Esophagus muscularis mucosa (tissue), 4 donors: ENCODE measurements around the gene BAHCC1. TPM values are rescaled to one million over a fixed set of nuclear protein-coding genes. Genes with fewer than 3 reads are reported as not detected.

Experiments used
- DNase-seq: peaks from one replicate; pipeline ENCODE4 v3.0.0-alpha.2; 2017; ENCODE audit errors: extremely low spot score
- H3K27ac ChIP-seq, 4 donors: fragments of 200-600 bp; sonication (generic); replicated peaks in 1 of 4; 1 replicate in 3 of 4; 2 replicates in 1 of 4; pipeline ENCODE4 v1.5.1; 2016 to 2019; ENCODE audit warnings: mild to moderate bottlenecking in 1 of 4
- H3K27me3 ChIP-seq, 4 donors: fragments of 200-600 bp; sonication (generic); one replicate each; pipeline versions ENCODE4 v1.5.1 to v1.6.0; 2016 to 2019
- H3K36me3 ChIP-seq, 4 donors: fragments of 200-600 bp; sonication (generic); one replicate each; pipeline ENCODE4 v1.5.1; 2016 to 2019
- H3K4me1 ChIP-seq, 4 donors: fragments of 200-600 bp; sonication (generic); one replicate each; pipeline ENCODE4 v1.5.1; 2016 to 2019
- H3K4me3 ChIP-seq, 4 donors: fragments of 200-600 bp; sonication (generic); 1 replicate in 2 of 4; 2 replicates in 2 of 4; pipeline ENCODE4 v1.5.1; 2016 to 2019; ENCODE audit warnings: mild to moderate bottlenecking in 4 of 4, moderate library complexity in 1 of 4
- H3K9me3 ChIP-seq, 4 donors: fragments of 200-600 bp; sonication (generic); 1 replicate in 3 of 4; 2 replicates in 1 of 4; pipeline ENCODE4 v1.5.1; 2016 to 2019
- CTCF ChIP-seq, 3 experiments: fragments of 200-600 bp in 2 of 3; fragments of 450-650 bp in 1 of 3; sonication (generic) in 2 of 3; IDR thresholded peaks; one replicate each; pipeline ENCODE4 v1.5.1; 2017 to 2019; ENCODE audit warnings: antibody characterized with exemption in 3 of 3, mild to moderate bottlenecking in 2 of 3, moderate library complexity in 1 of 3
- EP300 ChIP-seq: sonication (generic); formaldehyde crosslinking; IDR thresholded peaks from one replicate; pipeline ENCODE4 v1.6.1; 2017; ENCODE audit warnings: antibody characterized with exemption
- POLR2A ChIP-seq: fragments of 450-650 bp; IDR thresholded peaks from one replicate; pipeline ENCODE4 v1.6.1; 2017; ENCODE audit warnings: antibody characterized with exemption, moderate library complexity, mild to moderate bottlenecking, low read depth
- POLR2AphosphoS5 ChIP-seq, 2 donors: sonication (generic); formaldehyde crosslinking; IDR thresholded peaks; one replicate each; pipeline ENCODE4 v1.6.1; 2017; ENCODE audit warnings: antibody characterized with exemption in 2 of 2
- WGBS: methylation state at CpG from one replicate; pipeline ENCODE4 v1.1.5; 2018; 5-methylcytosine and 5-hydroxymethylcytosine counted together
- intact Hi-C: fragments of 100-400 bp; cut with DNase I; formaldehyde crosslinking; loops from one replicate; pipeline ENCODE4 v1.15.1; 2023
- total RNA-seq, 4 donors: library from RNA; depleted of rRNA; stranded (reverse); fragments of >200 nt; gene quantifications; one replicate each; pipeline versions ENCODE4 v1.1.0 to v1.2.1, GENCODE V29; 2016

The BAHCC1 gene
- total RNA-seq, 4 donors from 2014 or later = 15.9 to 38.1 (median 21.1) TPM

- WGBS = 60% methylated on average over 3 of the region's 19 CpGs
- Histone ChIP-seq H3K36me3 (peaks cover 0 to 6% (median 2%) of the 10 kb centered on the region in 4 donors), H3K9me3 (no peaks in the 10 kb centered on the region), H3K27me3 (no peaks in the 10 kb centered on the region), H3K4me3 (no peak overlapping the region), H3K27ac (peak overlapping the region; percentile 55 to 76 (median 74)), H3K4me1 (peaks cover 41 to 62% (median 57%) of the 10 kb centered on the region in 4 donors)
- no peak for DNase-seq
- TF ChIP-seq EP300 = no peak
- peak in 1 of 2 donors; percentile 14 for TF ChIP-seq POLR2AphosphoS5 (IDR thresholded peaks at IDR 0.05)
- intact Hi-C loops = loop anchor here (5.0 kb wide), 1 partner anchor 36 kb away; no protein-coding TSS in a partner anchor
Measured at GRCh38 chr17:81436294-81436849, 41.1 kb downstream of the BAHCC1 start.

GRCh38 chr17:81437191-81437651 is 42.0 kb downstream of the BAHCC1 start:
- H3K4me1 ChIP-seq = peaks cover 41 to 57% (median 53%) of the 10 kb centered on the region in 4 donors
- H3K36me3 ChIP-seq = peaks cover under 1 to 12% (median 8%) of the 10 kb centered on the region in 4 donors
- no peak for TF ChIP-seq EP300
- no peak for TF ChIP-seq POLR2A
- no peak for TF ChIP-seq CTCF (IDR thresholded peaks at IDR 0.05)
- TF ChIP-seq POLR2AphosphoS5 (IDR thresholded peaks at IDR 0.05) = no peak
- intact Hi-C loops = loop anchor here (5.0 kb wide), 1 partner anchor 35 kb away; no protein-coding TSS in a partner anchor
- 82% methylated on average over 6 of the region's 10 CpGs for WGBS
- H3K27ac ChIP-seq = peak overlapping the region in 2 of 4 donors; percentile 76
- no peak overlapping the region for H3K4me3 ChIP-seq
- H3K9me3 ChIP-seq = no peaks in the 10 kb centered on the region
- DNase-seq = no peak
- no peaks in the 10 kb centered on the region for H3K27me3 ChIP-seq

DNA sequence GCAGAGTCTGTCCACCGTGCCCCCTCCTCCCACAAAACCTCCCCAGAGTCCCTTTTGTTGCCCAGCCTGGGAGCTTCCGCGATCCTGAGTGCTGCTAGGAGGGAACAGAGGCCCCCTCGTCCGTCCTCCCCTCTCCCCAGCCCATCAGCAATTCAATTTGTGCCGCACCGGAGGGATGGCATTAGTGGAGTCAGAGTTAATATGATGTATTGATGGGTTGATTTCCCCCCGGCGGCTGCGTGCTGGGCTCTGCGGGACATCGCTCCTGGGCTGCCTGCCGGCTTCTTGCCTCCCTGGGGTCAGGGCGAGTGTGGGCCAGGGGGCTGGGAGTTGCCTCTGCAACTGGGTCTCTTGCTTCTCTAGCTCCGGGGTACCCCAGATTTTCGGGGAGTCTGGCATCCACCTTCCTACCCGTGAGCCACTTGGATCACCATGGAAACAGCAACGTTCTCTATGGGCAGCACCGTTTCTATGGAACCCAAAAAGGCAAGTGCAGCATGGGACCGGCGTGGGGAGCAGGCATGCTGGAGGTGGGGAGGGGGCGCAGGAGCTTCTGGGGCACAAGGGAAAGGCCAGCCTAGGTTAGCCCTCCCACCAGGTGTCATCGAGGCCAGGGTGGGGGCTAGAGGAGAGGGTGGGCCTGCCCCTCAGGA is 42.9 kb downstream of the BAHCC1 start:
- 87% methylated on average over 17 of the region's 23 CpGs for WGBS
- no peak for DNase-seq
- TF ChIP-seq POLR2A (no peak), POLR2AphosphoS5 (IDR thresholded peaks at IDR 0.05) (no peak), EP300 (no peak), CTCF (IDR thresholded peaks at IDR 0.05) (no peak)
- Histone ChIP-seq H3K27me3 (no peaks in the 10 kb centered on the region), H3K4me3 (no peak overlapping the region), H3K9me3 (no peaks in the 10 kb centered on the region), H3K27ac (no peak overlapping the region), H3K4me1 (peaks cover 37 to 52% (median 47%) of the 10 kb centered on the region in 4 donors), H3K36me3 (peaks cover 7 to 21% (median 15%) of the 10 kb centered on the region in 4 donors)
- intact Hi-C loops = loop anchor here (5.0 kb wide), 1 partner anchor 34 kb away; no protein-coding TSS in a partner anchor

- no CpG with 5 or more reads among the region's 10 CpGs for WGBS
- intact Hi-C loops = loop anchor here (5.0 kb wide), 1 partner anchor 34 kb away; no protein-coding TSS in a partner anchor
Measured at GRCh38 chr17:81438688-81439087, 43.4 kb downstream of the BAHCC1 start.

More at GRCh38 chr17:81438688-81439087, 43.4 kb downstream of the BAHCC1 start:
- no peaks in the 10 kb centered on the region for H3K9me3 ChIP-seq
- TF ChIP-seq POLR2A = no peak
- no peak for TF ChIP-seq CTCF (IDR thresholded peaks at IDR 0.05)
- no peak for TF ChIP-seq POLR2AphosphoS5 (IDR thresholded peaks at IDR 0.05)
- TF ChIP-seq EP300 = no peak
- peaks cover 31 to 47% (median 42%) of the 10 kb centered on the region in 4 donors for H3K4me1 ChIP-seq
- no peak overlapping the region for H3K27ac ChIP-seq
- H3K27me3 ChIP-seq = no peaks in the 10 kb centered on the region
- H3K36me3 ChIP-seq = peaks cover 11 to 27% (median 19%) of the 10 kb centered on the region in 4 donors
- DNase-seq = no peak
- no peak overlapping the region for H3K4me3 ChIP-seq
